GM10266 (cell line): ENCODE data around the gene PRDM16.

Source experiments
- DNase-seq: peaks from one replicate; pipeline ENCODE4 v3.0.0; 2012; ENCODE audit errors: extremely low spot score
- TF ChIP-seq, protein P1 (sequence below): IDR thresholded peaks from 2 replicates; pipeline ENCODE4 v1.5.1; 2012; ENCODE audit warnings: mild to moderate bottlenecking, low read depth; ENCODE audit not compliant: control insufficient read depth, insufficient read depth; ENCODE audit errors: missing control alignments

Gene PRDM16

DNA sequence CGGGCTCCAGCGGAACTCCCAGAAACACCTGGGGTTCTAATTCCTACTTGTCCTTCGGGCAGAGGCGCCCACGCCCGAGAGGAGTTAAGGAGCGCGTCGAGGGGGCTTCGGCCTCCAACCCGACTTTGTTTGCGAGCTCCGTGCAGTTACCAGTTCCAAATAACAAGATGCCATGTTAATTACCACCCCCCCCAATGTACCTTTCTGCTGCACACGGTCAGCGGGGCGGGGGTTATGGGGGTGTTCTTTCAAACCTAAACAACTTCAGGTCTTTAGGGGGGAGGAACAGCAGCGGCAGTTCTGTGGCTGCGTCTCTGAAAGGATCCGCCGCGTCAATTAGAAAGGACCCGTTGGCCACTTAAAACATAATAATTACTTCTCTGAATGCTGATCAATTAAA, 114.8 kb downstream of the PRDM16 start:
- no peak for DNase-seq
- TF ChIP-seq, protein P1, sequence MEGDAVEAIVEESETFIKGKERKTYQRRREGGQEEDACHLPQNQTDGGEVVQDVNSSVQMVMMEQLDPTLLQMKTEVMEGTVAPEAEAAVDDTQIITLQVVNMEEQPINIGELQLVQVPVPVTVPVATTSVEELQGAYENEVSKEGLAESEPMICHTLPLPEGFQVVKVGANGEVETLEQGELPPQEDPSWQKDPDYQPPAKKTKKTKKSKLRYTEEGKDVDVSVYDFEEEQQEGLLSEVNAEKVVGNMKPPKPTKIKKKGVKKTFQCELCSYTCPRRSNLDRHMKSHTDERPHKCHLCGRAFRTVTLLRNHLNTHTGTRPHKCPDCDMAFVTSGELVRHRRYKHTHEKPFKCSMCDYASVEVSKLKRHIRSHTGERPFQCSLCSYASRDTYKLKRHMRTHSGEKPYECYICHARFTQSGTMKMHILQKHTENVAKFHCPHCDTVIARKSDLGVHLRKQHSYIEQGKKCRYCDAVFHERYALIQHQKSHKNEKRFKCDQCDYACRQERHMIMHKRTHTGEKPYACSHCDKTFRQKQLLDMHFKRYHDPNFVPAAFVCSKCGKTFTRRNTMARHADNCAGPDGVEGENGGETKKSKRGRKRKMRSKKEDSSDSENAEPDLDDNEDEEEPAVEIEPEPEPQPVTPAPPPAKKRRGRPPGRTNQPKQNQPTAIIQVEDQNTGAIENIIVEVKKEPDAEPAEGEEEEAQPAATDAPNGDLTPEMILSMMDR = no peak

DNA sequence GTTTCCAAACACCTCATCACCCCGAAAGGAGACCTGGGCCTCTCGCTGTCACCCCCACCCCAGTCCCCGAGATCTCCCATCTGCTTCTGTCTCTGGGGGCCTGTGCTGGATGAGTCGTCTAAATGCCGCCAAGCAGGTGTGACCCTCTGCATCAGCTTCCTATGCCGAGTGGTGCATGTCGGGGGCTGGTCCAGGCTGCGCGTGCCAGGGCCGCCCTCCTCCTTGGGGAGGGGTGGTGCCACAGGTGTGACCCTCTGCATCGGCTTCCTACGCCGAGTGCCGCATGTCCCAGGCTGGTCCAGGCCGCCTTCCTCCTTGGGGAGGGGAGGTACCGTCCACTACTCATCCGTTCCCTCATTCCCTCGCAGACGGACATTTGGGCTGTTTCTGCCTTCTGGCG, 115.7 kb downstream of the PRDM16 start:
- TF ChIP-seq, protein P1 = no peak
- no peak for DNase-seq

DNA sequence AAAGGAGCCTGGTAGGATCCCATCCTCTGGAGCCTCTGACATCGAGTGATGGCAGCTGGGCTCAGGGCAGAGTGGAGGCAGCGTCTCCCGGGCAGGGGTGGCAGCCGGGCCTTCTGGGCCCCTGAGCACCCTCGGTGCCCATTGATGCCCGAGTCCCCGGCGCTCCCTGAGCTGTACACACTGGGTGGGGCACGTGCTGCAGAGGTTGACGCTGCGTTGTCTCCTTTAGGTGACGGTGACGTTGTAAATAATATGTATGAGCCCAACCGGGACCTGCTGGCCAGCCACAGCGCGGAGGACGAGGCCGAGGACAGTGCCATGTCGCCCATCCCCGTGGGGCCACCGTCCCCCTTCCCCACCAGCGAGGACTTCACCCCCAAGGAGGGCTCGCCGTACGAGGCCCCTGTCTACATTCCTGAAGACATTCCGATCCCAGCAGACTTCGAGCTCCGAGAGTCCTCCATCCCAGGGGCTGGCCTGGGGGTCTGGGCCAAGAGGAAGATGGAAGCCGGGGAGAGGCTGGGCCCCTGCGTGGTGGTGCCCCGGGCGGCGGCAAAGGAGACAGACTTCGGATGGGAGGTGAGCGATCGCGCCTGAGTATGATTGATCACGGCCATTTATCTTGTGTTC, 117.0 kb downstream of the PRDM16 start:
- TF ChIP-seq, protein P1 = no peak
- no peak for DNase-seq

DNA sequence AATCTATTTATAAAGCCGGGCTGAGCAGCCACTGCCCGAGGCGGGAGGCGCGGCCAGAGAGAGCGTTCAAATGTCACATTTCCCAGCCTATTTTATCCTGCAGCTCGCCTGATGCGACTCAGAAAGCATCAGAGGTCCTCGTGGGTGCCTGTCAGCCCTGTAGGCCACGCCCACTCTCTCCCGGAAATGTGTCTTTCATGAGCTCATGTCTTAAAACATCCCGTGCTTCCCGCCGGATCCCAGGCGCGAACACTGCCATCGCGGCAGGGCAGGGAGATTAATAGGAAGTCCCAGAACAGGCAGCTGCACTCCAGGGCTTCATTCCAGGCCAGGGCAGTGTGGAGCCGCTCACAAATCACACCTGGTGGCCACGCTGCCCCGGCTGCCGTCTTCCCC, 117.5 kb downstream of the PRDM16 start:
- TF ChIP-seq, protein P1 = no peak
- DNase-seq = no peak

DNA sequence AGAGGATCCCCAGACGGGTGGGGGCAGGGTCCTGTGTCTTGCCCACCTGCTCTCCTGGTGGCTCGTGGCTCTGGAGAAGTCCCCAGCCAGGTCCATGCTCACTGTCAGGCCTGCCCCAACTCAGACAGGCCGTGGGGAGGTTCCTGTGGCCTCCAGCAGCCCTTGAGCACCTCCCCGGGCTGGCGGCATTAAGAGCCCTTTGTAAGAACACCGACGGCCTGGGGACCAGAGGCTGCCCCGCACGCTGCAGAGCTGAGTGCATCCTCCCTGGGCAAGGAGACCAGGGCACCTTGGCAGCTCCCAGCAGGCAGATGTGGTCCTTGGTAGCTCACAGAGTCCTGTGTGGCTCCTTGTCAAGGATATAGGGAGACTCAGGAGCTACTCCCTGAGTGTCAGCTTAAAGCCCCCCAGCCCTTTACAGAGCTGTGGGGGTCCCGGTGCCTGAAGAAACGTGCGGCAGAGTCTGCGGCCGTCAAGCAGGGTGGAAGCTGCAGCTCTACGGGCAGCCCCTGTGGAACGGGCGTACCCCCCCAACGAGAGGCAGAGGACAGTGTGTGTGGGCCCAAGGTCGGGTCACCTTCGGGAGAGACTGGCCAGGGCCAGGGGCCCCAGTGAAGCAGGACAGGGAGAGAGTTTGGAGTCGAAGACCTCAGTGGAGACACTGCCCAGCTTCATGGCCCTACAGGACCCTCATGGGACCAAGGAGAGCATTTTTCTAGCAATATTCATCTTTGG, 118.6 kb downstream of the PRDM16 start:
- no peak for DNase-seq

DNA sequence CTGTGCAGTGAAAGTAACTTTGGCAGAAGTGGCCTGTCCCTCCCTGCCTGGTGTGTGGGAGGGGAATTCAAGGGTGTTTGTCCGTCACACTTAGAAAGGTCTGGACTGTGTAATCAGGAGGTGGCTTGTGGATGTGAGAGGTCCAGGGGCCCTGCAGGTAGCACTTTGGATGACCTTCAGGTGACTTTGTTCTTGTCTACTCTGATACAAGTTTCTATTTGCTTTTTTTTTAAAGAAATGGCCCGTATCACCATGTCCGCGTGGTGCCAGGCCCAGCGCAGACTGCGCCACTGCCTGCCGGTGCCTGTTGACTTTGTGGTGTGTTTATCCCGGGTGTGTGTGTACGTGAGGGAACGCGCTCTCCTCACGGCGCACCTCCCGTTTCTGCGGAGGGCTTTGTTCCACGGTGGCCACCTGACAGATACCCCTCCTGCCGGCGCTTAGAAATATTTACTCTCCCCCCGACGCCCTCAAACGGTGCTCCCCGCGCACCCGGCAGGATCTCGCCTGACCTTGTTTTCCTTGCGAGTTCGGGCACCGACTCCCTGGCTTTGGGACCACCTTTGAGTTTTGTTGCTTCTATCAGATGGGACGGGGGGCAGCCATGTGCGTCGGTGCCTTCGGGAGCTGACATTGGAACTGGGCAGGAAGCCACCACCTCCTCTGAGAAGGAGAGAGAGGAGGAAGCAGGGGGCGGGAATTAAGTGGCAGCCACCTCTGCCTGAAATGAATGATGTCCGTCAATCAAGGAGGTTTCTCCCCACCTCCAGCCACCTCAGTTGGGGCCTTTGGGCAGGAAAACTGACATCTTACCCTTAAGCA, 119.4 kb downstream of the PRDM16 start:
- TF ChIP-seq, protein P1 = no peak
- no peak for DNase-seq

More for the DNA sequence above, 118.6 kb downstream of the PRDM16 start:
- TF ChIP-seq, protein P1 = no peak
